H9 (cell line): ENCODE data around the gene MAP3K7CL. TPM values are rescaled to one million over a fixed set of nuclear protein-coding genes. Genes with fewer than 3 reads are reported as not detected.

ENCODE experiments used
- DNase-seq: peaks from one replicate; pipeline ENCODE4 v3.0.0-alpha.2; 2017
- H2AFZ ChIP-seq: one replicate; pipeline ENCODE4 v1.6.1; 2013; ENCODE audit warnings: mild to moderate bottlenecking, low read length, control low read depth, moderate library complexity
- H2AK5ac ChIP-seq: 2 replicates; pipeline ENCODE4 v1.6.1; 2013; ENCODE audit warnings: low read length, control low read depth, mixed read lengths; ENCODE audit not compliant: insufficient read length
- H2BK120ac ChIP-seq: one replicate; pipeline ENCODE4 v1.6.1; 2013; ENCODE audit warnings: low read depth, mild to moderate bottlenecking, low read length, control low read depth, inconsistent platforms; ENCODE audit not compliant: poor library complexity, severe bottlenecking
- H2BK12ac ChIP-seq: 2 replicates; pipeline ENCODE4 v1.6.1; 2013; ENCODE audit warnings: low read length, control low read depth, mixed read lengths, low read depth; ENCODE audit not compliant: insufficient read length
- H2BK15ac ChIP-seq: 2 replicates; pipeline ENCODE4 v1.6.1; 2013; ENCODE audit warnings: low read depth, low read length, control low read depth
- H2BK20ac ChIP-seq: one replicate; pipeline ENCODE4 v1.6.1; 2013; ENCODE audit warnings: low read depth, mild to moderate bottlenecking, low read length, control low read depth, inconsistent platforms; ENCODE audit not compliant: poor library complexity, severe bottlenecking
- H2BK5ac ChIP-seq: 2 replicates; pipeline ENCODE4 v1.6.1; 2013; ENCODE audit warnings: low read length, control low read depth, mixed read lengths; ENCODE audit not compliant: insufficient read length
- H3K14ac ChIP-seq: 2 replicates; pipeline ENCODE4 v1.6.1; 2013; ENCODE audit warnings: low read length, control low read depth; ENCODE audit not compliant: insufficient read depth
- H3K18ac ChIP-seq: 2 replicates; pipeline ENCODE4 v1.6.1; 2013; ENCODE audit warnings: low read depth, mild to moderate bottlenecking, mixed read lengths, low read length, control low read depth; ENCODE audit not compliant: insufficient read length
- H3K23ac ChIP-seq: 2 replicates; pipeline ENCODE4 v1.6.1; 2013; ENCODE audit warnings: low read length, control low read depth, mixed read lengths, low read depth; ENCODE audit not compliant: insufficient read length
- H3K23me2 ChIP-seq: 2 replicates; pipeline ENCODE4 v1.6.1; 2013; ENCODE audit warnings: low read depth, mild to moderate bottlenecking, mixed read lengths, low read length, control low read depth; ENCODE audit not compliant: insufficient read length, poor library complexity, severe bottlenecking
- H3K27ac ChIP-seq: 2 replicates; pipeline ENCODE4 v1.5.1; 2013; ENCODE audit warnings: low read length, control low read depth, mixed read lengths, low read depth; ENCODE audit not compliant: insufficient read length
- H3K27me3 ChIP-seq: 2 replicates; pipeline ENCODE4 v1.6.1; 2013; ENCODE audit warnings: low read length, control low read depth, inconsistent platforms; ENCODE audit not compliant: insufficient read depth
- H3K4ac ChIP-seq: 2 replicates; pipeline ENCODE4 v1.6.1; 2013; ENCODE audit warnings: low read depth, mild to moderate bottlenecking, control low read depth, inconsistent platforms, low read length, moderate library complexity
- H3K4me1 ChIP-seq: 2 replicates; pipeline ENCODE4 v1.6.1; 2013; ENCODE audit warnings: low read length, control low read depth, inconsistent platforms; ENCODE audit not compliant: insufficient read depth
- H3K4me2 ChIP-seq: 2 replicates; pipeline ENCODE4 v1.6.1; 2013; ENCODE audit warnings: low read length, control low read depth, mixed read lengths; ENCODE audit not compliant: insufficient read length, insufficient read depth
- H3K56ac ChIP-seq: 2 replicates; pipeline ENCODE4 v1.6.1; 2013; ENCODE audit warnings: low read depth, mild to moderate bottlenecking, mixed read lengths, low read length, control low read depth; ENCODE audit not compliant: insufficient read length
- H3K79me1 ChIP-seq: 2 replicates; pipeline ENCODE4 v1.6.1; 2013; ENCODE audit warnings: low read depth, mild to moderate bottlenecking, moderate library complexity, low read length, control low read depth, inconsistent platforms; ENCODE audit not compliant: insufficient read depth, poor library complexity, severe bottlenecking
- H3K79me2 ChIP-seq: 2 replicates; pipeline ENCODE4 v1.6.1; 2013; ENCODE audit warnings: low read length, control low read depth, inconsistent platforms; ENCODE audit not compliant: insufficient read depth
- H3K9ac ChIP-seq: 2 replicates; pipeline ENCODE4 v1.6.1; 2013; ENCODE audit warnings: low read length, control low read depth, mixed read lengths; ENCODE audit not compliant: insufficient read length; ENCODE audit errors: extremely low read depth
- H3K9me3 ChIP-seq: one replicate; pipeline ENCODE4 v1.6.1; 2013; ENCODE audit warnings: low read depth, low read length, inconsistent platforms; ENCODE audit not compliant: control insufficient read depth
- H3T11ph ChIP-seq: one replicate; pipeline ENCODE4 v1.6.1; 2013; ENCODE audit warnings: mild to moderate bottlenecking, low read length, control low read depth, inconsistent platforms
- H4K20me1 ChIP-seq: one replicate; pipeline ENCODE4 v1.6.1; 2013; ENCODE audit not compliant: control insufficient read depth, insufficient read length, insufficient read depth
- H4K5ac ChIP-seq: 2 replicates; pipeline ENCODE4 v1.6.1; 2013; ENCODE audit warnings: low read depth, mild to moderate bottlenecking, mixed read lengths, low read length, control low read depth; ENCODE audit not compliant: insufficient read length
- H4K8ac ChIP-seq: replicated peaks from 2 replicates; pipeline ENCODE4 v1.6.1; 2013; ENCODE audit warnings: low read length, control low read depth, mixed read lengths, low read depth; ENCODE audit not compliant: insufficient read length
- H4K91ac ChIP-seq: 2 replicates; pipeline ENCODE4 v1.6.1; 2013; ENCODE audit warnings: low read depth, mild to moderate bottlenecking, moderate library complexity, mixed read lengths, low read length, control low read depth; ENCODE audit not compliant: insufficient read length
- H3K27ac Mint-ChIP-seq, 3 experiments: 2 replicates in 2 of 3; 3 replicates in 1 of 3; pipeline ENCODE4 v1.8.0; 2020 to 2021; ENCODE audit warnings: mixed read lengths in 3 of 3, mild to moderate bottlenecking in 1 of 3, moderate library complexity in 1 of 3
- H3K27me3 Mint-ChIP-seq: 2 replicates; pipeline ENCODE4 v1.8.0; 2021; ENCODE audit warnings: low read depth, mild to moderate bottlenecking, moderate library complexity, mixed read lengths
- H3K36me3 Mint-ChIP-seq, 3 experiments: 2 replicates in 2 of 3; 3 replicates in 1 of 3; pipeline ENCODE4 v1.8.0; 2020 to 2021; ENCODE audit warnings: low read depth in 3 of 3, mixed read lengths in 3 of 3; ENCODE audit not compliant: insufficient read depth in 1 of 3
- H3K4me1 Mint-ChIP-seq, 2 experiments: 2 replicates each; pipeline ENCODE4 v1.8.0; 2020; ENCODE audit warnings: mixed read lengths in 2 of 2
- H3K4me3 Mint-ChIP-seq, 2 experiments: 2 replicates in 1 of 2; 3 replicates in 1 of 2; pipeline ENCODE4 v1.8.0; 2020 to 2021; ENCODE audit warnings: mild to moderate bottlenecking in 2 of 2, mixed read lengths in 2 of 2, moderate library complexity in 1 of 2
- H3K9me3 Mint-ChIP-seq, 2 experiments: 2 replicates in 1 of 2; 3 replicates in 1 of 2; pipeline ENCODE4 v1.8.0; 2020; ENCODE audit warnings: mild to moderate bottlenecking in 2 of 2, mixed read lengths in 2 of 2, moderate library complexity in 1 of 2
- CTCF ChIP-seq: fragments of 200-600 bp; sonication (generic); conservative IDR thresholded peaks from 3 replicates; pipeline ENCODE4 v1.8.0; 2021; ENCODE audit warnings: antibody characterized with exemption, mild to moderate bottlenecking
- WGBS: extraction: QIAGEN DNeasy Blood & Tissue Kit; methylation state at CpG from one replicate; pipeline ENCODE4 v1.1.7; 2013; ENCODE audit warnings: missing lambda C conversion rate, low lambda C conversion rate, mixed read lengths; ENCODE audit not compliant: insufficient read length; ENCODE audit errors: extremely low coverage; 5-methylcytosine and 5-hydroxymethylcytosine counted together
- total RNA-seq: library from RNA; stranded (reverse); gene quantifications from 2 replicates; pipeline ENCODE4 v1.2.1, GENCODE V29; 2021

Gene MAP3K7CL
- total RNA-seq, 1 experiment from 2014 or later = not detected

GRCh38 chr21:29102791-29103257, 27.6 kb upstream of the MAP3K7CL start:
- no peak overlapping the region for H4K8ac ChIP-seq
- H2BK12ac ChIP-seq = no peak overlapping the region
- H3K27me3 Mint-ChIP-seq = peaks cover 3% of the 10 kb centered on the region
- H3K27ac ChIP-seq = no peak overlapping the region
- no peaks in the 10 kb centered on the region for H3K23me2 ChIP-seq
- H2AK5ac ChIP-seq = no peak overlapping the region
- no peaks in the 10 kb centered on the region for H3K27me3 ChIP-seq
- peaks cover 0 to 2% of the 10 kb centered on the region in 2 experiments; a peak in 1 of 5 replicates for H3K9me3 Mint-ChIP-seq
- H3K4me1 Mint-ChIP-seq = peaks cover 2 to 5% of the 10 kb centered on the region in 2 experiments; a peak in 1 of 4 replicates
- no peak overlapping the region for H3K27ac Mint-ChIP-seq
- no peak overlapping the region for H3K14ac ChIP-seq
- no peak overlapping the region for H3T11ph ChIP-seq
- H2BK20ac ChIP-seq = no peak overlapping the region
- H2AFZ ChIP-seq = no peak overlapping the region
- H3K9ac ChIP-seq = no peak overlapping the region
- no peaks in the 10 kb centered on the region for H3K4me1 ChIP-seq
- no peak overlapping the region for H2BK120ac ChIP-seq
- H2BK5ac ChIP-seq = no peak overlapping the region
- no peak overlapping the region for H2BK15ac ChIP-seq
- no peak overlapping the region for H3K18ac ChIP-seq
- WGBS = no CpG with 5 or more reads among the region's 2 CpGs
- H4K91ac ChIP-seq = no peak overlapping the region
- H3K4me2 ChIP-seq = no peak overlapping the region
- no peaks in the 10 kb centered on the region for H4K20me1 ChIP-seq
- H3K9me3 ChIP-seq = no peaks in the 10 kb centered on the region
- H4K5ac ChIP-seq = no peak overlapping the region
- DNase-seq = no peak
- no peak overlapping the region for H3K4me3 Mint-ChIP-seq
- no peaks in the 10 kb centered on the region; a peak in 1 of 7 replicates for H3K36me3 Mint-ChIP-seq
- H3K79me1 ChIP-seq = no peaks in the 10 kb centered on the region
- no peak overlapping the region for H3K4ac ChIP-seq
- no peak overlapping the region for H3K23ac ChIP-seq
- TF ChIP-seq CTCF = no peak
- no peak overlapping the region for H3K56ac ChIP-seq
- no peaks in the 10 kb centered on the region for H3K79me2 ChIP-seq
